A549 (cell line): ENCODE results near the gene NSRP1. TPM values are rescaled to one million over a fixed set of nuclear protein-coding genes. Genes with fewer than 3 reads are reported as not detected.

Experiments used
- ATAC-seq, 2 experiments: fragments of 200-7000 bp in 1 of 2; fragments of >200 bp in 1 of 2; cut with Nextera tagmentation in 1 of 2; cut with Tn5 transposase in 1 of 2; 3 replicates each; pipeline versions ENCODE4 v1.8.0 to v1.9.1; 2018 to 2020; ENCODE audit warnings: mild to moderate bottlenecking in 1 of 2, moderate library complexity in 1 of 2
- CTCF ChIA-PET: fragments of 300-600 bp; sonication (Branson Sonifier 250); formaldehyde crosslinking; extraction: SDS; loops from one replicate; lab custom pipeline; 2021; ENCODE audit warnings: antibody characterized with exemption, inconsistent platforms; lab: Yijun Ruan, JAX
- POLR2A ChIA-PET: fragments of 350-600 bp; formaldehyde crosslinking; extraction: SDS; loops from one replicate; lab custom pipeline; 2021; ENCODE audit warnings: antibody characterized with exemption, inconsistent platforms; lab: Yijun Ruan, JAX
- DNase-seq, 2 experiments: peaks; one replicate each; pipeline versions ENCODE4 v3.0.0 to v3.0.0-alpha.2; 2011 to 2016; ENCODE audit warnings: low read depth in 1 of 2, low spot score in 1 of 2
- FAIRE-seq: peaks from 2 replicates; lab custom pipeline; 2011; peaks lifted over from hg19 to GRCh38; lab: Jason Lieb, UNC
- H3K27ac ChIP-seq, 2 experiments: fragments of >200 bp; sonication (Bioruptor Twin); formaldehyde crosslinking; 3 replicates each; pipeline ENCODE4 v1.5.1; 2016 to 2017
- H3K4me1 ChIP-seq: fragments of >200 bp; sonication (Bioruptor Twin); formaldehyde crosslinking; 3 replicates; pipeline ENCODE4 v1.6.1; 2016
- H3K4me2 ChIP-seq: fragments of >200 bp; sonication (Bioruptor Twin); formaldehyde crosslinking; 3 replicates; pipeline ENCODE4 v1.6.1; 2016
- H3K4me3 ChIP-seq: fragments of >200 bp; sonication (Bioruptor Twin); formaldehyde crosslinking; 3 replicates; pipeline ENCODE4 v1.5.1; 2016
- H3K9me3 ChIP-seq: fragments of >200 bp; sonication (Bioruptor Twin); formaldehyde crosslinking; 3 replicates; pipeline ENCODE4 v1.6.1; 2016
- BCL3 ChIP-seq: fragments of >200 bp; sonication (Bioruptor Twin); formaldehyde crosslinking; IDR thresholded peaks from 3 replicates; pipeline ENCODE4 v1.6.1; 2016
- BHLHE40 ChIP-seq: IDR thresholded peaks from 2 replicates; pipeline ENCODE4 v1.6.1; 2012; ENCODE audit warnings: low read depth, low read length, inconsistent platforms
- CBX8 ChIP-seq: fragments of 200-600 bp; sonication (generic); IDR thresholded peaks from 2 replicates; pipeline ENCODE4 v1.6.1; 2016
- CEBPB ChIP-seq, 2 experiments: fragments of >200 bp in 1 of 2; sonication (Bioruptor Twin) in 1 of 2; formaldehyde crosslinking in 1 of 2; IDR thresholded peaks; 2 replicates each; pipeline ENCODE4 v1.6.1; 2012 to 2016
- CHD2 ChIP-seq: fragments of 150-350 bp; IDR thresholded peaks from 2 replicates; pipeline ENCODE4 v1.6.1; 2014; ENCODE audit warnings: low read length; ENCODE audit not compliant: partially characterized antibody
- CHD4 ChIP-seq: fragments of 200-600 bp; sonication (generic); IDR thresholded peaks from 2 replicates; pipeline ENCODE4 v1.6.1; 2016; ENCODE audit warnings: antibody characterized with exemption, mild to moderate bottlenecking, borderline replicate concordance
- EHMT2 ChIP-seq: fragments of 200-600 bp; sonication (generic); IDR thresholded peaks from 2 replicates; pipeline ENCODE4 v1.6.1; 2016; ENCODE audit warnings: antibody characterized with exemption, low read depth, mild to moderate bottlenecking, moderate library complexity
- EP300 ChIP-seq, 2 experiments: fragments of >200 bp; sonication (Bioruptor Twin); formaldehyde crosslinking; IDR thresholded peaks; 2 replicates in 1 of 2; 3 replicates in 1 of 2; pipeline ENCODE4 v1.6.1; 2016 to 2017
- ESRRA ChIP-seq: fragments of 150-350 bp; IDR thresholded peaks from 2 replicates; pipeline ENCODE4 v1.6.1; 2014; ENCODE audit warnings: mild to moderate bottlenecking, low read length, borderline replicate concordance
- FOSB ChIP-seq: fragments of 250-450 bp; sonication (Bioruptor Pico); IDR thresholded peaks from 2 replicates; pipeline ENCODE4 v1.5.0; 2020; ENCODE audit warnings: mild to moderate bottlenecking, moderate library complexity
- GATA3 ChIP-seq: IDR thresholded peaks from 2 replicates; pipeline ENCODE4 v1.6.1; 2012; ENCODE audit warnings: borderline replicate concordance
- HOXA7 ChIP-seq: fragments of 250-450 bp; sonication (Bioruptor Pico); IDR thresholded peaks from 2 replicates; pipeline ENCODE4 v1.5.0; 2020; ENCODE audit warnings: mild to moderate bottlenecking, moderate library complexity
- HOXB13 ChIP-seq: fragments of 250-450 bp; sonication (Bioruptor Pico); IDR thresholded peaks from 2 replicates; pipeline ENCODE4 v1.5.0; 2020; ENCODE audit warnings: low read depth, mild to moderate bottlenecking, moderate library complexity
- HOXB5 ChIP-seq: fragments of 250-450 bp; sonication (Bioruptor Pico); IDR thresholded peaks from 2 replicates; pipeline ENCODE4 v1.5.0; 2020; ENCODE audit warnings: mild to moderate bottlenecking, moderate library complexity
- JUN ChIP-seq, 2 experiments: fragments of >200 bp; sonication (Bioruptor Twin); formaldehyde crosslinking; IDR thresholded peaks; 2 replicates in 1 of 2; 3 replicates in 1 of 2; pipeline ENCODE4 v1.6.1; 2016 to 2017
- JUNB ChIP-seq: fragments of >200 bp; sonication (Bioruptor Twin); formaldehyde crosslinking; IDR thresholded peaks from 2 replicates; pipeline ENCODE4 v1.6.1; 2016
- KDM1A ChIP-seq: fragments of 200-600 bp; sonication (generic); IDR thresholded peaks from 2 replicates; pipeline ENCODE4 v1.6.1; 2016; ENCODE audit warnings: low read depth, mild to moderate bottlenecking
- MAFK ChIP-seq: fragments of 450-650 bp; IDR thresholded peaks from 2 replicates; pipeline ENCODE4 v1.6.1; 2014; ENCODE audit not compliant: partially characterized antibody
- MAX ChIP-seq: IDR thresholded peaks from 2 replicates; pipeline ENCODE4 v1.6.1; 2012
- NFE2L2 ChIP-seq: fragments of 150-350 bp; conservative IDR thresholded peaks from 2 replicates; pipeline ENCODE4 v1.6.1; 2014; ENCODE audit warnings: low read length
- NPAS2 ChIP-seq: fragments of 250-450 bp; sonication (Bioruptor Pico); IDR thresholded peaks from 2 replicates; pipeline ENCODE4 v1.8.0; 2022; ENCODE audit warnings: mild to moderate bottlenecking, moderate library complexity, borderline replicate concordance
- POLR2A ChIP-seq: IDR thresholded peaks from 2 replicates; pipeline ENCODE4 v1.6.1; 2012; ENCODE audit warnings: mild to moderate bottlenecking, low read length
- RARB ChIP-seq: fragments of 250-450 bp; sonication (Bioruptor Pico); IDR thresholded peaks from 2 replicates; pipeline ENCODE4 v1.8.0; 2021; ENCODE audit warnings: mild to moderate bottlenecking, moderate library complexity
- RFX5 ChIP-seq: fragments of 450-650 bp; IDR thresholded peaks from 2 replicates; pipeline ENCODE4 v1.7.1; 2014; ENCODE audit warnings: antibody characterized with exemption, mild to moderate bottlenecking, moderate library complexity
- RNF2 ChIP-seq: fragments of 200-600 bp; sonication (generic); IDR thresholded peaks from 2 replicates; pipeline ENCODE4 v1.6.1; 2016; ENCODE audit warnings: low read depth, mild to moderate bottlenecking, antibody characterized with exemption, moderate library complexity, borderline replicate concordance
- SREBF2 ChIP-seq: fragments of 450-650 bp; IDR thresholded peaks from 2 replicates; pipeline ENCODE4 v1.6.1; 2014; ENCODE audit warnings: mild to moderate bottlenecking, moderate library complexity
- TFCP2L1 ChIP-seq: fragments of 250-450 bp; sonication (Bioruptor Pico); IDR thresholded peaks from 2 replicates; pipeline ENCODE4 v1.5.0; 2021; ENCODE audit warnings: mild to moderate bottlenecking
- ZFP36 ChIP-seq: fragments of 450-650 bp; IDR thresholded peaks from 2 replicates; pipeline ENCODE4 v1.6.1; 2014; ENCODE audit warnings: borderline replicate concordance; ENCODE audit not compliant: partially characterized antibody
- ZNF302 ChIP-seq: fragments of 250-450 bp; sonication (Bioruptor Pico); IDR thresholded peaks from 2 replicates; pipeline ENCODE4 v1.9.0; 2021; ENCODE audit warnings: inconsistent platforms, mild to moderate bottlenecking, moderate library complexity
- ZSCAN20 ChIP-seq: fragments of 250-450 bp; sonication (Bioruptor Pico); IDR thresholded peaks from 2 replicates; pipeline ENCODE4 v1.8.0; 2022; ENCODE audit warnings: mild to moderate bottlenecking, moderate library complexity
- WGBS: methylation state at CpG from one replicate; pipeline ENCODE4 v1.1.6; 2017; ENCODE audit errors: missing lambda C conversion rate; 5-methylcytosine and 5-hydroxymethylcytosine counted together
- polyA minus RNA-seq: library from RNA; depleted of rRNA, polyadenylated mRNA; stranded (reverse); fragments of >200 nt; gene quantifications from 2 replicates; pipeline ENCODE4 v1.2.3, GENCODE V29; 2011; rRNA and poly(A)+ RNA removed
- polyA plus RNA-seq, 4 experiments: library from polyadenylated mRNA; depleted of rRNA in 3 of 4; stranded (reverse); fragments of >200 nt; fragmentation: RNase III in 1 of 4; extraction: RNeasy Plus Mini Kit Qiagen cat#74134 plus additional on column Dnase treatment in 1 of 4; gene quantifications; 2 replicates in 3 of 4; 3 replicates in 1 of 4; pipeline ENCODE4 v1.2.3, GENCODE V29; 2011 to 2017
- TF ChIP-seq, protein P1 (sequence below): fragments of 450-650 bp; IDR thresholded peaks from 2 replicates; pipeline ENCODE4 v1.6.1; 2014; ENCODE audit warnings: antibody characterized with exemption
- TF ChIP-seq, protein P2 (sequence below): fragments of 250-450 bp; sonication (Bioruptor Pico); IDR thresholded peaks from 2 replicates; pipeline ENCODE4 v1.5.0; 2021; ENCODE audit warnings: mild to moderate bottlenecking, moderate library complexity, borderline replicate concordance
- TF ChIP-seq, protein P3 (sequence below): IDR thresholded peaks from 2 replicates; pipeline ENCODE4 v1.6.1; 2012

The NSRP1 gene, protein sequence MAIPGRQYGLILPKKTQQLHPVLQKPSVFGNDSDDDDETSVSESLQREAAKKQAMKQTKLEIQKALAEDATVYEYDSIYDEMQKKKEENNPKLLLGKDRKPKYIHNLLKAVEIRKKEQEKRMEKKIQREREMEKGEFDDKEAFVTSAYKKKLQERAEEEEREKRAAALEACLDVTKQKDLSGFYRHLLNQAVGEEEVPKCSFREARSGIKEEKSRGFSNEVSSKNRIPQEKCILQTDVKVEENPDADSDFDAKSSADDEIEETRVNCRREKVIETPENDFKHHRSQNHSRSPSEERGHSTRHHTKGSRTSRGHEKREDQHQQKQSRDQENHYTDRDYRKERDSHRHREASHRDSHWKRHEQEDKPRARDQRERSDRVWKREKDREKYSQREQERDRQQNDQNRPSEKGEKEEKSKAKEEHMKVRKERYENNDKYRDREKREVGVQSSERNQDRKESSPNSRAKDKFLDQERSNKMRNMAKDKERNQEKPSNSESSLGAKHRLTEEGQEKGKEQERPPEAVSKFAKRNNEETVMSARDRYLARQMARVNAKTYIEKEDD
- polyA plus RNA-seq (2011; rRNA removed) = 25.2 and 30.9 TPM in 2 replicates
- 17.1 and 21.7 TPM in 2 replicates for polyA plus RNA-seq (2012; cell fraction: cytosol; rRNA removed)
- 9.0 and 13.0 TPM in 2 replicates for polyA plus RNA-seq (2012; cell fraction: nucleus; rRNA removed)
- polyA plus RNA-seq (2017; fragmentation: RNase III; extraction: RNeasy Plus Mini Kit Qiagen cat#74134 plus additional on column Dnase treatment) = 39.6 to 41.1 TPM (median 39.6 TPM) in 3 replicates
- polyA minus RNA-seq = 11.8 and 13.9 TPM in 2 replicates

DNA sequence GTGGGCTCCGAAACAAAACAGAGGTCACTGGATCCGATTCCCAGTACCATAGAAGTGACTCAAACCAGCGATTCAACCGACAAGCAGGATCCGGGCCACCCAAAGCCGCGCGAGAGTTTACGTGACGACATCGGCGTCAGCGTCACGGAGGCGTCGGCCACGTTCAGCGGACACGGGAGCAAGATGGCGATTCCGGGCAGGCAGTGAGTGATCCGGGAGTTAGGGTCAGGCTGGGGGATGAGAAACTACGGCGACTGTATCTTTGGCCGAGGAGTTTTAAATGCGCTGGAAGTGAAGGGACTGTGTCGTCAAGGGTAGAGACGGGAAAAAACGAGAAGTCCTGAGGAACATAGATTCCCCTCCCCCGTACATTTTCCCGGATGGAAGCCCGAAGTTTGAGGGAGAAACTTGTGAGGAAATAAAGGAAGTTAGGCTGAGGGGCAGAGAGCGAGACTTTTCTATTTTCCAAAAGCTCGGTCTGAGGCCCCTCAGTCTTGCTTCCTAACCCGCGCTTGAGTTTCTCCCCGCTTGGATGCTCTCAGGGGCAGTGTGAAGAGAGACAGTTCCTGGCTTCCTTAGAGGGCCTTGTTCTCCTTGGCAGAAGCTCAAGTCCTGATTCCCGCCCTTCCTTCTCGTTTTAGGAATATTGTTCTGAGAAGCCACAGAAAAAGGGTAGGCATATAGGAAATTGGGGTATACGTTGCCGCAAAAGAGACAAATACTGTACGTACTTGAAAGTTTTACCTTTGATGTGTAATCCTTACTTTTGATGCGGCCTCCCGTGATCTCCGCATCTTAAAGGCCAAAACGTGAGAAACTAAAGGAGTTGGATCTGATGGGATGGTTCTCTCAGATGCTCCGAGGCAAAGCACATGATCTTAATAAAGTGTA lies at the start of gene NSRP1:
TSS of gene NSRP1 (plus strand) at position 156 of the 891 bp plus-strand sequence. CDS start at position 184, 28 bp downstream.
- WGBS = 1% methylated on average over 47 of the region's 47 CpGs
- Histone ChIP-seq H3K4me2 (peak within 1 kb of the TSS; percentile 90), H3K4me1 (peaks cover 40% of the 10 kb centered on the region; the same call in 2 of the 3 replicates), H3K27ac (peak within 1 kb of the TSS; percentile 89 to 94), H3K9me3 (no peaks in the 10 kb centered on the region), H3K4me3 (peak within 1 kb of the TSS; percentile 62)
- ChIA-PET CTCF (interaction anchor here (1.0 to 1.5 kb wide), 5 partner anchors 8 to 220 kb away, joined by 3 to 10 read pairs (median 7); no protein-coding TSS in a partner anchor), POLR2A (interaction anchor here (0.6 to 2.2 kb wide), 6 partner anchors 10 to 220 kb away, joined by 3 to 8 read pairs (median 4); no protein-coding TSS in a partner anchor)
- peak; percentile 96 to 98 for ATAC-seq
- DNase-seq = peak; percentile 97 to 99
- peak; percentile 92 for FAIRE-seq
- no peak for TF ChIP-seq NFE2L2
- TF ChIP-seq BHLHE40 = no peak
- no peak for TF ChIP-seq KDM1A
- TF ChIP-seq, protein P1, sequence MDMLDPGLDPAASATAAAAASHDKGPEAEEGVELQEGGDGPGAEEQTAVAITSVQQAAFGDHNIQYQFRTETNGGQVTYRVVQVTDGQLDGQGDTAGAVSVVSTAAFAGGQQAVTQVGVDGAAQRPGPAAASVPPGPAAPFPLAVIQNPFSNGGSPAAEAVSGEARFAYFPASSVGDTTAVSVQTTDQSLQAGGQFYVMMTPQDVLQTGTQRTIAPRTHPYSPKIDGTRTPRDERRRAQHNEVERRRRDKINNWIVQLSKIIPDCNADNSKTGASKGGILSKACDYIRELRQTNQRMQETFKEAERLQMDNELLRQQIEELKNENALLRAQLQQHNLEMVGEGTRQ = 0 out of 2 replicates have a peak, but pooled peaks have one; percentile 3
- no peak for TF ChIP-seq MAFK
- TF ChIP-seq SREBF2 = no peak
- no peak for TF ChIP-seq CBX8
- TF ChIP-seq EHMT2 = no peak
- TF ChIP-seq ZSCAN20 (CRISPR knock-in tag) = no peak
- TF ChIP-seq EP300 (IDR thresholded peaks at IDR 0.05) = no peak
- no peak for TF ChIP-seq ZFP36
- no peak for TF ChIP-seq NPAS2 (CRISPR knock-in tag)
- no peak for TF ChIP-seq HOXB13
- TF ChIP-seq JUNB = no peak
- peak; percentile 95 to 97 for TF ChIP-seq JUN (IDR thresholded peaks at IDR 0.05)
- TF ChIP-seq HOXA7 (CRISPR knock-in tag) = 0 out of 2 replicates have a peak, but pooled peaks have one; percentile 55
- TF ChIP-seq, protein P2, sequence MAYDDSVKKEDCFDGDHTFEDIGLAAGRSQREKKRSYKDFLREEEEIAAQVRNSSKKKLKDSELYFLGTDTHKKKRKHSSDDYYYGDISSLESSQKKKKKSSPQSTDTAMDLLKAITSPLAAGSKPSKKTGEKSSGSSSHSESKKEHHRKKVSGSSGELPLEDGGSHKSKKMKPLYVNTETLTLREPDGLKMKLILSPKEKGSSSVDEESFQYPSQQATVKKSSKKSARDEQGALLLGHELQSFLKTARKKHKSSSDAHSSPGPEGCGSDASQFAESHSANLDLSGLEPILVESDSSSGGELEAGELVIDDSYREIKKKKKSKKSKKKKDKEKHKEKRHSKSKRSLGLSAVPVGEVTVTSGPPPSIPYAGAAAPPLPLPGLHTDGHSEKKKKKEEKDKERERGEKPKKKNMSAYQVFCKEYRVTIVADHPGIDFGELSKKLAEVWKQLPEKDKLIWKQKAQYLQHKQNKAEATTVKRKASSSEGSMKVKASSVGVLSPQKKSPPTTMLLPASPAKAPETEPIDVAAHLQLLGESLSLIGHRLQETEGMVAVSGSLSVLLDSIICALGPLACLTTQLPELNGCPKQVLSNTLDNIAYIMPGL = no peak
- peak; percentile 62 for TF ChIP-seq GATA3
- TF ChIP-seq TFCP2L1 (CRISPR knock-in tag) = 0 out of 2 replicates have a peak, but pooled peaks have one; percentile 74
- TF ChIP-seq CHD2 = peak; percentile 87
- peak; percentile 97 for TF ChIP-seq POLR2A
- no peak for TF ChIP-seq HOXB5
- TF ChIP-seq CHD4 = no peak
- peak; percentile 95 for TF ChIP-seq BCL3
- no peak for TF ChIP-seq ZNF302
- peak; percentile 11; the same call in 1 of the 2 replicates for TF ChIP-seq RFX5
- TF ChIP-seq, protein P3, sequence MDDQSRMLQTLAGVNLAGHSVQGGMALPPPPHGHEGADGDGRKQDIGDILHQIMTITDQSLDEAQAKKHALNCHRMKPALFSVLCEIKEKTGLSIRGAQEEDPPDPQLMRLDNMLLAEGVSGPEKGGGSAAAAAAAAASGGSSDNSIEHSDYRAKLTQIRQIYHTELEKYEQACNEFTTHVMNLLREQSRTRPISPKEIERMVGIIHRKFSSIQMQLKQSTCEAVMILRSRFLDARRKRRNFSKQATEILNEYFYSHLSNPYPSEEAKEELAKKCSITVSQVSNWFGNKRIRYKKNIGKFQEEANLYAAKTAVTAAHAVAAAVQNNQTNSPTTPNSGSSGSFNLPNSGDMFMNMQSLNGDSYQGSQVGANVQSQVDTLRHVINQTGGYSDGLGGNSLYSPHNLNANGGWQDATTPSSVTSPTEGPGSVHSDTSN = peak; percentile 16; the same call in 1 of the 2 replicates
- peak; percentile 81 for TF ChIP-seq RARB
- TF ChIP-seq CEBPB (IDR thresholded peaks at IDR 0.05) = peak in 1 of 2 experiments; percentile 62; a peak in 1 of 4 replicates
- TF ChIP-seq ESRRA = no peak
- TF ChIP-seq FOSB (CRISPR knock-in tag) = peak; percentile 58; the same call in 1 of the 2 replicates
- no peak for TF ChIP-seq RNF2
- peak; percentile 89 for TF ChIP-seq MAX
